Peyer's patch (tissue), 4 donors: Measurements from ENCODE around the gene CRTAC1. TPM values are rescaled to one million over a fixed set of nuclear protein-coding genes. Genes with fewer than 3 reads are reported as not detected.

Experiments used
- DNase-seq, 3 donors: peaks; one replicate each; pipeline ENCODE4 v3.0.0-alpha.2; 2017 to 2019
- H3K27ac ChIP-seq, 4 donors: fragments of 200-600 bp; sonication (generic); one replicate each; pipeline ENCODE4 v1.5.1; 2016 to 2019
- H3K27me3 ChIP-seq, 2 donors: fragments of 200-600 bp; sonication (generic); one replicate each; pipeline ENCODE4 v1.5.1; 2019
- H3K36me3 ChIP-seq, 3 donors: fragments of 200-600 bp; sonication (generic); one replicate each; pipeline ENCODE4 v1.5.1; 2016 to 2019
- H3K4me1 ChIP-seq, 4 donors: fragments of 200-600 bp; sonication (generic); one replicate each; pipeline ENCODE4 v1.5.1; 2016 to 2019
- H3K4me3 ChIP-seq, 4 donors: fragments of 200-600 bp; sonication (generic); 1 replicate in 3 of 4; 2 replicates in 1 of 4; pipeline ENCODE4 v1.5.1; 2016 to 2019; ENCODE audit warnings: mild to moderate bottlenecking in 1 of 4
- H3K9me3 ChIP-seq, 4 donors: fragments of 200-600 bp; sonication (generic); one replicate each; pipeline ENCODE4 v1.5.1; 2016 to 2019; ENCODE audit warnings: mild to moderate bottlenecking in 1 of 4
- POLR2A ChIP-seq, 2 donors: fragments of 450-650 bp; IDR thresholded peaks; one replicate each; pipeline ENCODE4 v1.5.1; 2017; ENCODE audit warnings: antibody characterized with exemption in 2 of 2, mild to moderate bottlenecking in 2 of 2, moderate library complexity in 2 of 2
- total RNA-seq, 4 donors: library from RNA; depleted of rRNA; stranded (reverse); fragments of >200 nt; gene quantifications; one replicate each; pipeline ENCODE4 v1.1.0, GENCODE V29; 2016
- TF ChIP-seq, protein P1 (sequence below), 6 experiments: fragments of 450-650 bp in 4 of 6; fragments of 200-600 bp in 2 of 6; sonication (generic) in 1 of 6; IDR thresholded peaks; one replicate each; pipeline ENCODE4 v1.5.1; 2017 to 2019; ENCODE audit warnings: antibody characterized with exemption in 6 of 6, mild to moderate bottlenecking in 3 of 6, moderate library complexity in 1 of 6

Gene CRTAC1
- total RNA-seq, 4 donors from 2014 or later = 0.53 TPM; not detected in 3

DNA sequence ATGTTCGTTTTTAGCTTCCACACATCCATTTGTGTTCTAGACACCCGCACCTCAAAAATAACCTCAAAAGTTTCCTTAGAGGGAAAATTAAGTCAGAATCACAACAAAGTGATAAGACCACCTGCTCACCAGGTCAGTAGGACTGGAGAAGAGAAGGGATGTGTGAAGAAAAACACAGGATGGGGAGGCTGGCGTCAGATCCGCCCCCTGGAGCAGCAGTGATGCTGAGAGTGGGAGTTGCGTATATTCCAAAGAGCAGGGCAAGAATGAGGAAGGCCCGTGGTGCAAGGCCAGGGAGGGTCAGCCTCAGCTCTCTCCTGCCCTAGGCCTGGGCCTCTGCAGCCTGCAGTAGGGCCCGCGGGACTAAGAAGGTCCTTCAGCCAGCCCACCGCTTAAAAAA lies 28.7 kb downstream of the CRTAC1 start:
- no peaks in the 10 kb centered on the region for H3K36me3 ChIP-seq
- H3K27ac ChIP-seq = no peak overlapping the region

DNA sequence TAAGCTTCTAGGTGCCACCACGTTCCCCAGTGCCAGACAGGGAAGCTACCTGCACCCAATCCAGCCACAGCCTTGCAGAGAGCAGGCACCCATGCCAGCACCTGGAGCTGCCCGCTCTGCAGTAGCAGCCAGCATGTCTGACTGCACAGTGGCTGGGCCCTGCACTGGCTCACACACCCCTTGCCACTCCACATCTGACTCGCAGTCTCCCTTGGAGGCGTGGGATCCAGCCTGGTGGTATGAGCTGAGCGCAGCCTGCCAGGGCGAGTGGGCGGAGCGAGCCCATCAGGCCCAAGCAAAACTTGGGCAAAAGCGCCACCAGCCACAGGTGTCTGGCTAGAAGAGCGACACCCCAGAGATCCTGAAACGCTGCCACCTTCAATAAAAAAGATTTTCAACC lies 30.1 kb downstream of the CRTAC1 start:
- no peak overlapping the region for H3K4me3 ChIP-seq
- H3K4me1 ChIP-seq = no peaks in the 10 kb centered on the region
- H3K27me3 ChIP-seq = no peaks in the 10 kb centered on the region
- DNase-seq = no peak
- H3K36me3 ChIP-seq = no peaks in the 10 kb centered on the region
- TF ChIP-seq POLR2A (IDR thresholded peaks at IDR 0.05) = no peak
- TF ChIP-seq, protein P1, sequence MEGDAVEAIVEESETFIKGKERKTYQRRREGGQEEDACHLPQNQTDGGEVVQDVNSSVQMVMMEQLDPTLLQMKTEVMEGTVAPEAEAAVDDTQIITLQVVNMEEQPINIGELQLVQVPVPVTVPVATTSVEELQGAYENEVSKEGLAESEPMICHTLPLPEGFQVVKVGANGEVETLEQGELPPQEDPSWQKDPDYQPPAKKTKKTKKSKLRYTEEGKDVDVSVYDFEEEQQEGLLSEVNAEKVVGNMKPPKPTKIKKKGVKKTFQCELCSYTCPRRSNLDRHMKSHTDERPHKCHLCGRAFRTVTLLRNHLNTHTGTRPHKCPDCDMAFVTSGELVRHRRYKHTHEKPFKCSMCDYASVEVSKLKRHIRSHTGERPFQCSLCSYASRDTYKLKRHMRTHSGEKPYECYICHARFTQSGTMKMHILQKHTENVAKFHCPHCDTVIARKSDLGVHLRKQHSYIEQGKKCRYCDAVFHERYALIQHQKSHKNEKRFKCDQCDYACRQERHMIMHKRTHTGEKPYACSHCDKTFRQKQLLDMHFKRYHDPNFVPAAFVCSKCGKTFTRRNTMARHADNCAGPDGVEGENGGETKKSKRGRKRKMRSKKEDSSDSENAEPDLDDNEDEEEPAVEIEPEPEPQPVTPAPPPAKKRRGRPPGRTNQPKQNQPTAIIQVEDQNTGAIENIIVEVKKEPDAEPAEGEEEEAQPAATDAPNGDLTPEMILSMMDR (IDR thresholded peaks at IDR 0.05) = no peak
- no peak overlapping the region for H3K27ac ChIP-seq
- H3K9me3 ChIP-seq = peaks cover 0 to 7% (median 2%) of the 10 kb centered on the region in 4 donors

More for the DNA sequence above, 28.7 kb downstream of the CRTAC1 start:
- H3K9me3 ChIP-seq = peaks cover 0 to 7% (median 2%) of the 10 kb centered on the region in 4 donors
- no peaks in the 10 kb centered on the region for H3K27me3 ChIP-seq
- H3K4me3 ChIP-seq = no peak overlapping the region
- no peaks in the 10 kb centered on the region for H3K4me1 ChIP-seq
- TF ChIP-seq POLR2A (IDR thresholded peaks at IDR 0.05) = no peak
- TF ChIP-seq, protein P1 (IDR thresholded peaks at IDR 0.05) = no peak
- DNase-seq = no peak

DNA sequence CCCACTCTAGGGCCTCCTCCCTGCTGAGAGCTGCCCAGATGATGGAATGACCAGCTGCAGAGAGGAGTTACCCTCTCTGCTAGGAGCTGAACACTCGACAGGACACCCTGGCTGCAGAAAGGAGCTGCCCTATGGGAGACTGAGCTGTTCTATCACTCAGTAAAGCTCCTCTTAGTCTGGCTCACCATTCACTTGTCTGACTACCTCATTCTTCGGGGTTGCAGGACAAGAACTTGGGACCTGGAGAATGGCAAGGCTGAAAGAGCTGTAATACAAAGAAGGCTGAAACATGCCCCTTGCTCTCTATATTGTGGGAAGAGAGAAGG lies 30.5 kb downstream of the CRTAC1 start:
- TF ChIP-seq, protein P1 (IDR thresholded peaks at IDR 0.05) = no peak
- TF ChIP-seq POLR2A (IDR thresholded peaks at IDR 0.05) = no peak
- no peaks in the 10 kb centered on the region for H3K4me1 ChIP-seq
- H3K36me3 ChIP-seq = no peaks in the 10 kb centered on the region
- peaks cover 0 to 7% (median 2%) of the 10 kb centered on the region in 4 donors for H3K9me3 ChIP-seq
- H3K27me3 ChIP-seq = no peaks in the 10 kb centered on the region
- no peak overlapping the region for H3K27ac ChIP-seq
- no peak for DNase-seq
- H3K4me3 ChIP-seq = no peak overlapping the region

DNA sequence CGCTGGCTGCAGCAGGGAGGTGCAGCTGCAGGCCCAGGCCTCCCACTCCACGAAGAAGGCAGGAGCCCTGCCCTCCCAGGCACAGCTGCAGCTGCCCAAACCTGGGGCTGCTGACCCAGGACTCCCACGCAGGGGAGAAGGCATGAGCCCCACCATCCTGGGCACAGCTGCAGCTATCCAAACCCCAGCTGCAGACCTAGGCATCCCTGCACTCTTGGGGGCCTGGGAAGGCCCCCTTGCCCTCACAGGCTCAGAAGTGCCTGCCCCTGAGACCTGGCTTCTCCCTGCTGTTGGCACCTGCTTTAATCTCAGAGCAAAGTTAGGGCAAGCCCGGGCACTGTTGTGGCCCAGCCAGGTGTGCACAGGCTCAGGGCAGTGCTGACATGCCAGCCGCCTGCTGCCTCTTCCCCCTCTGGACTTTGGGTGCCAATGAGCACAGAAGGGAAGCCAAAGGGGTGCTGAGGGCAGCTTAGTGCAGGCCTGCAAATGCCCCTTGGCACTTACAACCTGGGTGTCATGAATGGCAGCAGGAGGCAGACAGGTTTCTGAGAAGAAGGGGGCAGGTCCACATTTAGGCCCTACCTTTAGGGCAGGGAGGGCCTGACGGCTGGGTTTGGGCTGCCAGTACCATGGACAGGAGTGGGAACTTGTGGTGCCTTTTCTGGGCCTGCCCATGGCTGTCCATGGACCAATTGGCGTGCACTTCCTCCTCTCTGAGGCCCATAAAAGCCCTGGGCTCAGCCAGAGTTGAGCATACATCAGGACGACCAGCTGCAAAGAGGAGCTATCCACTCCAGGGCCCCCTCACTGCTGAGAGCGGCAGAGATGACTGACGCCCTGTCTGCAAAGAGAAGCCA lies 31.1 kb downstream of the CRTAC1 start:
- no peaks in the 10 kb centered on the region for H3K27me3 ChIP-seq
- DNase-seq = no peak
- H3K27ac ChIP-seq = no peak overlapping the region
- TF ChIP-seq POLR2A (IDR thresholded peaks at IDR 0.05) = no peak
- TF ChIP-seq, protein P1 (IDR thresholded peaks at IDR 0.05) = no peak
- H3K4me1 ChIP-seq = no peaks in the 10 kb centered on the region
- no peak overlapping the region for H3K4me3 ChIP-seq
- H3K9me3 ChIP-seq = peaks cover 0 to 7% (median 2%) of the 10 kb centered on the region in 4 donors
- no peaks in the 10 kb centered on the region for H3K36me3 ChIP-seq

DNA sequence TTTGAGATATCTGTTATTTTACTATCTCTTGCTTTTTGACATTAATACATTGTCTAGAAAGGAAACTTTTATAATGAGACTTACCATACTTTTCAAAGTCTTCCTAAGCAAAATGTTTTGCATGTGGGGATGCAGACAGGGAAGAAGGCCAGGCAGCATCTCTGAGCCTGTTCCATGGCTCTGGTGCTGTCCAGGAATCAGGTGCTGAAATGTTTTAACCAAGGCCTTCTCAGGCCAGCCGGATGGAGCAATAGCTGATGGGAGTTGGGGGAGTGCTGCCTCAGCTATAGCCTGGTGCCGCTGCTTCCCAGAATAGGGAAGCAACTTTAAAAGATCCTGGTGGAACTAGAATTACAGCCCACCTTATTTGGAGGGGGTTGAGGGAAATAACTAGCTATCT lies 38.5 kb downstream of the CRTAC1 start:
- no peak overlapping the region for H3K4me3 ChIP-seq
- H3K4me1 ChIP-seq = no peaks in the 10 kb centered on the region
- no peaks in the 10 kb centered on the region for H3K36me3 ChIP-seq
- no peaks in the 10 kb centered on the region for H3K27me3 ChIP-seq
- H3K9me3 ChIP-seq = no peaks in the 10 kb centered on the region
- no peak for DNase-seq
- no peak for TF ChIP-seq POLR2A (IDR thresholded peaks at IDR 0.05)
- TF ChIP-seq, protein P1 (IDR thresholded peaks at IDR 0.05) = no peak
- no peak overlapping the region for H3K27ac ChIP-seq
